ENCODE results near the gene LYPD5.
"Not testable (repeated sequence)": the region's sequence is repeated elsewhere in the genome, so short reads cannot be mapped to it uniquely, and the experiment has no call there.

LYPD5 gene, protein sequence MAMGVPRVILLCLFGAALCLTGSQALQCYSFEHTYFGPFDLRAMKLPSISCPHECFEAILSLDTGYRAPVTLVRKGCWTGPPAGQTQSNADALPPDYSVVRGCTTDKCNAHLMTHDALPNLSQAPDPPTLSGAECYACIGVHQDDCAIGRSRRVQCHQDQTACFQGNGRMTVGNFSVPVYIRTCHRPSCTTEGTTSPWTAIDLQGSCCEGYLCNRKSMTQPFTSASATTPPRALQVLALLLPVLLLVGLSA

DNA sequence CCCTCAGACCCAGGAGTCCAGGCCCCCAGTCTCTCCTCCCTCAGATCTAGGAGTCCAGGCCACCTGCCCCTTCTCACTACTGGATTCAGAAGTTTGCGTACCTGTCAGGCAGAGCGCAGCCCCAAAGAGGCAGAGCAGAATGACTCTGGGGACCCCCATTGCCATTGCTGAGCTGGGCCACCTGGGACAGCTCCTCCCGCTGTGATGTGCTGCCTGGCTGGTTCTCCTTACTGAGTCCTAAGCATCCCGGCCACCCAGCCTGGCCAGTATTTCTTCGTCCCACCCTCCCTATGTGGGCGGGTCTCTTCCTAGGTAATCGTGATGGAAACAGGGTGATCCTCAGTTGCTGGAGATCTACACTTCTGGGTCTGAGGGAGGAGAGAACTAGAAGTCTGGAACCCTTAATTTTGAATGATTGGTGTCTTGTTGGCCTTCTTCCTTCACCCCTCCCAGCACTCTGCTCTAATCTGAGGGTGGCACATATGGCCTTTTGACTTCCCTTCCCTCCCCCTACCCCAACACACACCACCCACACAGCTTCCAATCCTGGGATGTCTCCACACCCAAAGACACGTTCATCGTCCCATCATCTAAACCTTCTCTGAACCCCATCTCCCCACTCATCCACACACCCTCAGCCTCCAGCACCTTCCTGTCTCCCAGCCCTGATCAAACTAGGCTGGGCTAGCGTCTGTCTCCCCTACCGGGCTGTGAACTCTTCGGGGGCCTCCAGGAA lies at the start of gene LYPD5:
LYPD5 (minus strand) TSS at position 232 of the 736 bp plus-strand sequence; CDS start at position 165, 67 bp downstream.
- no peak for DNase-seq

DNA sequence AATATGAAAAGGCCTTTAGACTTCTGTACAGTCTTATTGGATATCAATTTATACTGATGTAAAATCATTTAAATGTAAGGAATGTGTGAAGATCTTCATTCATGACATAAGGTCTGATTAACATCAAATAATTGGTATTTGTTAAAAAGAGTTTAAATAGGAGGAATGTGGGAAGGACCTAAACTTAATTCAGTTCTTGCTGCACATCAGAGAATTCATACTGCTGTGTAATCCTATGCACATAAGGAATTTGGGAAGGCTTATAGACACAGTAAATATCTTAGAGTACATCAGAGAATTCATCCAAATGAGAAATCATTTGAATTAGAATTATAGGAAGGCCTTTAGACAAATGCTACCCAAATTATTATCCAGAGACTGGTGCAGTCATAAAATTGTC lies 46.6 kb upstream of the LYPD5 start:
- no peak for DNase-seq

DNA sequence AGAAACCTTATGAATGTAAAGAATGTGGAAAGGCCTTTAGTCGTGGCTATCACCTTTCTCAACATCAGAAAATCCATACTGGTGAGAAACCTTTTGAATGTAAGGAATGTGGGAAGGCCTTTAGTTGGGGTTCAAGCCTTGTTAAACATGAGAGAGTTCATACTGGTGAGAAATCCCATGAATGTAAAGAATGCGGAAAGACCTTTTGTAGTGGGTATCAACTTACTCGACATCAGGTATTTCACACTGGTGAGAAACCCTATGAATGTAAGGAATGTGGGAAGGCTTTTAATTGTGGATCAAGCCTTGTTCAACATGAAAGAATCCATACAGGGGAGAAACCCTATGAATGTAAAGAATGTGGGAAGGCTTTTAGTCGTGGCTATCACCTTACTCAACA lies 45.6 kb upstream of the LYPD5 start:
- no peak for DNase-seq

DNA sequence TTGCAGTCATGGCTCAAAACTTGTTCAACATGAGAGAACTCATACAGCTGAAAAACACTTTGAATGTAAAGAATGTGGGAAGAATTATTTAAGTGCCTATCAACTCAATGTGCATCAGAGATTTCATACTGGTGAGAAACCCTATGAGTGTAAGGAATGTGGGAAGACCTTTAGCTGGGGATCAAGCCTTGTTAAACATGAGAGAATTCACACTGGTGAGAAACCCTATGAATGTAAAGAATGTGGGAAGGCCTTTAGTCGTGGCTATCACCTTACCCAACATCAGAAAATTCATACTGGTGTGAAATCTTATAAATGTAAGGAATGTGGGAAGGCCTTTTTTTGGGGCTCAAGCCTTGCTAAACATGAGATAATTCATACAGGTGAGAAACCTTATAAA lies 45.0 kb upstream of the LYPD5 start:
- no peak for DNase-seq

DNA sequence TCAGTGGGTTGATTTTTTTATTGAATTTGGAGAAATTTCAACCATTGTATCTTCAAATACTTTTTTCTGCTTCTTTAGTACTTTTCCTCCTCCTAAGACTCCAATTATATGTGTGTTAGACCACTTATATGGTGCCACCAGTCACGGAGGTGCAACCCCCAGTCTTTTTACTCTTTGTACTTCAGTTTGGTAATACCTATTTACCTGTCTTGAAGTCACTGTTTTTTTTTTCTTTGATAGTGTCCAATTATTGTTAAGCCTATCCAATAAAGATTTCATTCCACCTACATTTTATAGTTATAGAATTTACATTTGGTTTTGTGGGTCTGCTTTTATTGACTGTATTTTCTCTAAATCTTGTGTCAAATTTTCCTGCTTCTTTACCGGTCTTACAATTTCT lies 39.8 kb upstream of the LYPD5 start:
- DNase-seq = peak; percentile 22

DNA sequence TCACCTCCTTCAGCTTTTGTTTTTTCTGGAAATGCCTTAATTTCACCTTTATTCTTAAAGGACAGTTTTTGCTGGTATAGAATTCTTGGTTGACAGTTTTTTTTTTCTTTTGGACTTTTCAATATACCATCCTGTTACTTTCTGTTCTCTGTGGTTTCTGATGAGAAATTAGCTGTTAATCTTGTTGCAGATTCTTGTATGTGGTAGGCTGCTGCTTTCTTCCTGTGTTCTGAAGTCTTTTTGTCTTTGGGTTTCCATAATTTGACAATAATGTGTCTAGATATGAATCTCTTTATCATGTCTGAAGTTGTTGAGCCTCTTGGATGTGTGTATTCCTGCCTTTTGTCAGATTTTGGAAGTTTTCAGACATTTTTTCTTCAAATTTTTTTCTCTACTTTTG lies 36.9 kb upstream of the LYPD5 start:
- no peak for DNase-seq

DNA sequence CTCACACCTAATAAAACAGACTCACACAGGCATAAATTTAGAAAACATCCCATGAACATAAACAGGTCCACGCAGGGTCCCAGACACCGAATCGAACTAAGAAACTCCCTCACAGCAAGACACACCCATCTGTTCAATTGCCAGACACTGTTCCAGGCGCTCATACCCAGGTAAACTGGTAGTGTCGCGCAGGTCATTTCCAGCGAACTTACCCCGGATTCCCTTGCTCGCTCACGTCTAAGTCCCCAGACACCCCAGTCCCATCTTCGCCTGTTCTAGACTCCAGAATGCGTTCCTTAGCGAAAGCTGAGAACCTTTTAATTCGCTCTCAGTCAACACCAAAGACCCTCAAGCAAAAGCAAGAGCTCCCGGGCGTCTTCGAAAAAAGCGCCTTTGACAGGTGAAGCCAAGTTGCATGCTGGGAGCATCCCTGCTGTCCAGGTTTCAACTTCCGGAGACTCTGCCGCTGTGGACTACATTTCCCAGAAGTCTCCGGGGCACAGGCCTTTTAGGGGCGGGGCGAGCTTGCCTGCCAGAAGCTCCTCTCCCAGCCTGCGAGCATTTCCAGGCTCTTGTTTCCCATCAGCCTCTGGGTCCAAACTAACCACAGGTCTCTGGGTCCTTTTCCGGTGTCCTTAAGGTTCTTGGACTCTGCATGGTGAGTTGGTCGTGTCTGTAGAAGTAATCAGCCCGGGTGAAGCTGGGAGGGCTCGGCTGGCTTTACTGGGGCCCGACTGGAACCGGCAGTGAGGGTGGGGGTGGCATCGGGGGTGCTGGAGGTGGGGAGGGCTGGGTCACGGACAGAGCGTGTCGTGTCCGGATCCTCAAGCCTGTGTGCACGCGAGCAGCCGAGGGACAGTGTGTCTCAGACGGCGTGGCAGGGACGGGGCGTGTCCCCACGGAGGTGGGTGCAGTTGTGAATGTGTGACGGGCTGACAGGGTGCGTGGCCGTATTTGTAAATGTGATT lies 24.8 kb upstream of the LYPD5 start, which contains the start of gene ZNF283:
ZNF283 (plus strand) TSS at position 535 of the 968 bp plus-strand sequence. CDS start 6,184 bp downstream, outside the sequence.
- peak; percentile 97 for DNase-seq

DNA sequence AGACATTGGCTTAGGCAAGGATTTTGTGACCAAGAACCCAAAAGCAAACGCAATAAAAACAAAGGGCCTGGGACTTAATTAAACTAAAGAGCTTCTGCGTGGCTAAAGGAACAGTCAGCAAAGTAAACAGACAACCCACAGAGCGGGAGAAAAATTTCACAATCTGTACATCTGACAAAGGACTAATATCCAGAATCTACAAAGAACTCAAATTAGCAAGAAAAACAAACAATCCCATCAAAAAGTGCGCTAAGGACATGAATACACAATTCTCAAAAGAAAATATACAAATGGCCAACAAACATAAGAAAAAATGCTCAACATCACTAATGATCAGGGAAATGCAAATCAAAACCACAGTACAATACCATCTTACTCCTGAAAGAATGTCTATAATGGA lies 22.3 kb upstream of the LYPD5 start:
- DNase-seq = not testable (repeated sequence)

DNA sequence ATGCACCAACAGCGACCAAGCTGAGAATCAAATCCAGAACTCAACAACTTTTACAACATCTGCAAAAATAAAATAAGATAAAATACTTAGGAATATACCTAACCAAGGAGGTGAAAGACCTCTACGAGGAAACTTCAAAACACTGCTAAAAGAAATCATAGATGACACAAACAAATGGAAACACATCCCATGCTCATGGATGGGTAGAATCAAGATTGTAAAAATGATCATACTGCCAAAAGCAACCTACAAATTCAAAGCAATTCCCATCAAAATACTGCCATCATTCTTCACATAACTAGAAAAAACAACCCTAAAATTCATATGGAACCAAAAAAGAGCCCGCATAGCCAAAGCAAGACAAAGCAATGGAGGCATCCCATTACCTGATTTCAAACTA lies 21.6 kb upstream of the LYPD5 start:
- not testable (repeated sequence) for DNase-seq

DNA sequence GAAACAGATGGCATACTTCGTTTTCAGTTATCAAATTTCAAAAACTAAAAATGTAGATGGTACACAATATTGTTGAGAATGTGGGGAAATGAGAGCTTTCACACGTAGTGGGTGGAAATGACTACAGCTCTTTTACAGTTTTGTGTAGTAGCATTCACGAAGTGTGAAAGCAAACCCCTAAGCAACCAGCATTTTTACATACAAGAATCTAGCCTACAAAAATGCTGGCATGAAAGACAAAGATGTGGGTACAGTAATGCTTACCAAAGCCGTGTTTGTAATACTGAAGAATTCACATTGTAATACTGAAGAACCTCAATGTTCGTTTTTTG lies 18.6 kb upstream of the LYPD5 start:
- DNase-seq = no peak

DNA sequence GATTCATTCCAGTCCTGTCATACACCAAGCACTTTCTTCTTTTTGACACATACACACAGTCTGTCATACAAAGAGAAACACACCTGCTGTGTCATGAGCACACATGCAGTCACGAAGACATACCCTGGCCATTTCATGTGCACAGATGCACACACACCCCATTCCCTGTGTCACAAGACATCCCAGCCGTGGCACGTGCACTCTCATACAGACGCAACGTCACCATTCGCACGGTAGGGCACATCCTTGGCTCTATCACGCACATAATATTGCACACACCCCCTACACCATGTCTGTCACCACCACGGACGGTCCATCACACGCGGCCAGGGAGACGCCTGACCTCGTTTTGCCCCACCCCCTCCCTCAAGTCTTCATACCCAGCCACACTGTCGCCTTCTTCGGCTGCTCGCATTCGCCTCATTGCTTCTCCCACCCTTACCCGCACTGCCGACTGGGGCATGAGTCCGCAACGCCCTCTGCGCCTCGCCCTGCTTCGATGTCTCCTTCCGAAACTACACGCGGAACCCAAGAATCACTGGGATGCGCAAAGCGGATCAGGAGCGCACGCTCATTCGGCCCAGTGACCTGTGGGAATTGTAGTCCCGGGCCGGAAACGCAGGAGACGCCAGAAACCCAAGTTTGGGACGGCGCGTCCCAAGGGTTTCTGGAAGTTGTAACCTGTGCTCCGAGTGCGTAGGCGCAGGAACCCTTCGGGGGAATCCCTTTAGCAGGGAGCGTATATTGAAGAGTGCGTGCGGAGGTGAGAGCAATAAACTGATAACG lies 18.0 kb upstream of the LYPD5 start:
- peak; percentile 58 for DNase-seq

DNA sequence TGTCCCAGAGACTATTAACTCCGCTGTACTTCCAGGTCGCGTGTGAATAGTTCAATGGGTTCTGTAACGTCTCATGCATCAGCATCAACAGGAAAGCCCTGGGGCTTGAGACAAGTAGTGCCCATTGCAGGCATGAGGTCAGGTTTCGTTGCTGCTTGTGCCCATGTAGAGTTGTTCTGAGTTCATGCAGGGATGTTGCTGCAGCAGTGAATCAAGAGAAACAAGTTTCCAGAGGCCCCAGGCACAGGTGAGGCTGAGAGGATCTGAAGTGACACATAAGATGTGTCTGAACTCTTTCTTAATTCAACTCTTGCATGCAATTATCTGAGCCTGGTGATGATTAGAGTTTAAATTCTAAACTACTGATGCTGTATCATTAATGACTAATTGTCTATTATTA lies 16.3 kb upstream of the LYPD5 start:
- DNase-seq = no peak

DNA sequence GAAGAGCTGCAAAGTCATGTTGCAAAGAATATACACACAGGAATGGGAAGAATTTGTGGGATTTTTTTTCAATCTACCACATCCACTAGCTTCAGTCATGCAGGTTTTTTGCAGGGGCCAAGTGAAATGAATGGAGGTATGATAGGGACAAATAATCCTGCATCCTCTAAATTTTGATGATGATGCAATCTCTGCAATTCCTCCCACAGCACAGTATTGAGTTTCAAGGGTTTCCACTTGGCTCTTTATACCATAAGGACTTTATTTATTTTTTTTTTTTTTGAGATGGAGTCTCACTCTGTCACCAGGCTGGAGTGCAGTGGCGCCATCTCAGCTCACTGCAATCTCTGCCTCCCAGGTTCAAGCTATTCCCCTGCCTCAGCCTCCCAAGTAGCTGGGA lies 15.2 kb upstream of the LYPD5 start:
- not testable (repeated sequence) for DNase-seq

DNA sequence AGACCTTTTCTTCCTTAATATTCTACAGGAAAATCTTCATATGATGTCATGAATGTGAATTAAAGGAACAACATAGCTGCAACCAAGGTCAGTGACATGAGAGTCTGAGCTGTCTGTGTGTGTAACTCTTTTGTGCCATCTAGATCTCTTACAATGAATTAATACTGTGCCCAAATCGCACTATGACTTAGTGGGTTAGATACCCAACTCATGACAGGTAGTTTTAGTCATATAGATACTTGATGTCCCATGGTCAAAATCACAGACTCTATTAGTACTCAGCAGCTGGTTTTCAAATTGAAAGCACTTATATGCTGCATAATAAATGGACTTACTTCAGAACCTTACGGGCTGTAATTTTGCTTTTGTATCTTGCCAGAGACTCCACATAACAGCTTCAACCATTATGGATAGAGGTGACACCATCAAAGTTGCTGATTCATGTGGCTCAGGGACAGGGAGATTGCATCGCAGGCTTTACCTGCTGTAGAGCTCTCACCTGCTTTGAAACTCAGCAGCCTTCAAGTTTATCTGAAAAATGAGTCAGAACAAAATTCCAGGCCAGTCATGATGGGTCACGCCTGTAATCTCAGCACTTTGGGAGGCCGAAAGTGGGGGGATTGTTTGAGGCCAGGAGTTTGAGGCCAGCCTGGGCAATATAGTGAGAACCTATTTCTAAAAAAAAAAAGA lies 12.6 kb upstream of the LYPD5 start:
- DNase-seq = no peak

DNA sequence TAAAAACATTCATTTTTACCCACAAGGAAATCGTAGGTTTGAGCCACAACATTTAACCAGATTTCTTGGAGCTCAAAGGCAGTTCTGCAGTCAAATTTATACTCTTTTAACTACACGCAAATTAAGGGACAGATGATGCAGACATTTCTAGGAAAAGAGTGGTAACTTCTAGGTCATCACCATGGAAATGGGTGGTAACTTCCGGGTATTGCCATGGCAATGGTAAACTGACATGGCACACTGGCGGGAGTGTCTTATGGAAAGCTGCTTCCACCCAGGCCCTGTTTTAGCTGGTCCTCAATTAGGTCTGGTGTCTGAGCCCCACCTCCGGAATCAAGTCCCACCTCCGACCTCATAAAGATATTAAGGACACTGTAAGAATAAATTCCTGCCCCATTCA lies 10.4 kb upstream of the LYPD5 start:
- DNase-seq = peak; percentile 13

DNA sequence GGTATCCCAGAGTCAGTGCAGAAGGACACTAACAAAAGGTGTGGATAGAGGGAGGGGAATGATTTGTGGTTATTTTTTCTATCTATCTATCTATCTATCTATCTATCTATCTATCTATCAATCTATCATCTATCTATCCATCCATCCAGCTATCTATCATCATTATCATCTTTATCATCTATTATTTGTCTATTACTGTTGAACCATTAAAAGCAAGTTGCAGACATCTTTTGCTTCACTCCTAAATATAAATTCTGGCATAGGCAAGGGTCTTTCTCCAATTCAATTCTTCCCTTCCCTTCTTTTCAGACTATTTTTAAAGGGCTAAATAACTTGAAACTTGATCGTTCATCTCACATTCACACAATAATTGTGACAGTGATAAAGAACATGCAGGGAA lies 10.0 kb upstream of the LYPD5 start:
- no peak for DNase-seq

DNA sequence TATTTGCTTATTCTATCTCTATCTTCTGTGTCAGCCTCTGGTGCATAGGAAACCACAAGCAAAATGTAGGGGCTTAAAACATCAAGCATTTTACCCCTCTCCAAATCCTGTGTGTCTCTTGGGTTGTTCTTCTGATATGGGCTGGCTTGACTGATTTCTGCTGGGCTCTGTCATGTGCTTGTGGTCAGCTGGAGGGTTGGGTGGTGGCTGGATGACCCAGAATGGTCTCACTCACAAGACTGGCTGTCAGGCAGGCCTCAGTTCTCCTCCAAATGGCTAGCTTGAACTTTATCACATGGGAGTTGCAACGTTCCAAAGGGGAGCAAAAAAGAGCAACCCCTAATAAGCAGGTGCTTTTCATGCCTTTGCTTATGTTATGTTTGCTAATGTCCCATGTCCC lies 9.6 kb upstream of the LYPD5 start:
- DNase-seq = no peak

DNA sequence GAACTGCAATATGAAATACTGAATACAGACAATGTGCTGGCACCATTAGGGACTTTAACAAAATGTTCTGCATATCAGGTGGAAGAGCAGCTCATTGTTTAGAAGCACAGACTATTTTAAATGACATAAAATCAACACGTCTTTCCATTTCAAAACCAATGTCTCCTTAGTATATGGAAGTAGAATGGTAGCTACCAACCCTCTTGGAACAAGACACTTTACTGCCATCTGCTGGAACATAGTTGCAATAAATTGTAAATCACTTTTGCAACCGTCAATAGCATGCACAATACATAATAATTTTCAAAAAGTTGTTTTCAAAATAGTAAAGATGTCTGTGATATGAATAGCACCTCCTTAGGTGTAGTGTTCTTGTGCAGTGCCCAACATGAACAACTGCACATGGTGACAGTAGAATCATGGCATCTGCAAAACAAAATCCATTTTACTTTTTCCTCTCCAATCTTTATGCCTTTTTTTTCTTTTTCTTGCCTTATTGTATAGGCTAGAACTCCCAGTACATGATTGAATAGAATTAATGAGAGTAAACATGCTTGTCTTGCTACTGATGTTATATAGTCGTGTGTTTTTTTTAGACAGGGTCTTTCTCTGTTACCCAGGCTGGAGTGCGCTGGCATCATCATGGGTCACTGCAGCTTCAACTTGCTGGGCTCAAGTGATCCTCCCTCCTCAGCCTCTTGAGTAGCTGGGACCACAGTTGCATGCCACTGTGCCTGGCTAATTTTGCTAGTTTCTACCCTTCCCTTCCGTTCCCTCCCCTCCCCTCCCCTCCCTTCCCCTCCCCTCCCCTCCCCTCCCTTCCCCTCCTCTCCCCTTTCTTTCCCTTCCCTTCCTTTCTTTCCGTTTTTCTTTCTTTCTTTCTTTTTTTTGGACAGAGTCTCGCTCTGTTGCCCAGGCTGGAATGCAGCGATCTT lies 7.8 kb upstream of the LYPD5 start:
- peak; percentile 85 for DNase-seq

DNA sequence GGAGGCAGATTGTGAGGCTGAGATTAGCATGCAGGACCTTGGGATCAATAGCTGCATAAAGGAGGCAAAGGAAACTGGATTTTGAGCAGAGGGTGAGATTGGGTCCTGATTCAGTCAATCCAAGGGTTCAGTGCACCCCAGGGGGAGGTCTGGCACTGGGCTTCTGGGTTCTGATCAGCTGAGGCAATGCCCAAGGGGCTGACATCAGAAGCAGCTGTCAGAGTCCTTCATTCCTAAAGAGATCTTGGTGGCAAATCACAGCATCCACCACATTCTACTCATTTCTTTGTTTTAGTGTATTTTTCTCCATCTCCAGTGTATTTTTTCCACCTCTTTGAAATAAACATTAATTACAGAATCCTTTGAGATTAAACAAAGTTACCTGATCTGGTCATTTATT lies 5.4 kb upstream of the LYPD5 start:
- no peak for DNase-seq

DNA sequence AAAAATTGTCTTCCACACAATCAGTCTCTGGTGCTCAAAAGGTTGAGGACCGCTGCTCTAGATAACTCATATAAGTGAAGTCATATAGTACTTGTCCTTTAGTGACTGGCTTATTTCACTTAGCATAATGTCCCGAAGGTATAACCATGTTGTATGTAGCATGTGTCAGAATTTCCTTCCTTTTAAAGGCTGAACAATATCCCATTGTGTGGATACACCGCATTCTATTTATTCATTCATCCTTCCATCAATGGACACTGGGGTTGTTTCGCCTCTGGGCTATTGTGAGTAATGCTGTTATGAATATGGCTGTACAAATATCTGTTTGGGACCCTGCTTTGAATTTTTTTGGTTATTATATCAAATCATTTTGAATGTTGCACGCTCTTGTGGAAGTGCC lies 4.6 kb upstream of the LYPD5 start:
- DNase-seq = no peak

DNA sequence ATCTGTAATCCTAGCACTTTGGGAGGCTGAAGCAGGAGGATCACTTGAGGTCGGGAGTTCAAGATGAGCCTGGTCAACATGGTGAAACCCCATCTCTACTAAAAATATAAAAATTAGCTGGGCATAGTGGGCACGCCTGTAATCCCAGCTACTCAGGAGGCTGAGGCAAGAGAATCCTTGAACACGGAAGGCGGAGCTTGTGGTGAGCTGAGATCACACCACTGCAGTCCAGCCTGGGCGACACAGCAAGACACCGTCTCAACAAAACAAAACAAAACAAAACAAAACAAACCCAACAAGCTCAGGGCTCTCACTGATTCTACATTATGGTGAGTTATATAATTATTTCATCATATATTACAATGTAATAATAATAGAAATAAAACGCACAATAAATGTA lies 4.2 kb upstream of the LYPD5 start:
- not testable (repeated sequence) for DNase-seq
